T-helper 2 cell treated with Interferon-gamma antibody and Interleukin-4, amounts not matched to agents 5 μg/mL and 100 μg/mL, for 36 hours (primary cell): ENCODE results near the gene NLRP9.

Source experiments
- DNase-seq: peaks from one replicate; pipeline ENCODE4 v3.0.0; 2021; ENCODE audit warnings: low spot score
- H3K27ac Mint-ChIP-seq: one replicate; pipeline ENCODE4 v1.8.0; 2021; ENCODE audit warnings: mild to moderate bottlenecking, mixed read lengths
- H3K27me3 Mint-ChIP-seq: one replicate; pipeline ENCODE4 v1.8.0; 2021; ENCODE audit warnings: low read depth, mixed read lengths
- H3K36me3 Mint-ChIP-seq: one replicate; pipeline ENCODE4 v1.8.0; 2021; ENCODE audit warnings: low read depth, mixed read lengths
- H3K4me1 Mint-ChIP-seq: one replicate; pipeline ENCODE4 v1.8.0; 2021; ENCODE audit warnings: low read depth, mixed read lengths
- H3K4me3 Mint-ChIP-seq: one replicate; pipeline ENCODE4 v1.8.0; 2022; ENCODE audit warnings: mild to moderate bottlenecking, moderate library complexity, mixed read lengths
- H3K9me3 Mint-ChIP-seq: one replicate; pipeline ENCODE4 v1.8.0; 2021; ENCODE audit warnings: mixed read lengths

Gene NLRP9

GRCh38 chr19:55667958-55668357 lies 70.2 kb downstream of the NLRP9 start:
- Mint-ChIP-seq H3K27ac (no peak overlapping the region), H3K4me3 (no peak overlapping the region), H3K9me3 (no peaks in the 10 kb centered on the region), H3K36me3 (peaks cover 65% of the 10 kb centered on the region), H3K4me1 (no peaks in the 10 kb centered on the region), H3K27me3 (no peaks in the 10 kb centered on the region)
- no peak for DNase-seq

DNA sequence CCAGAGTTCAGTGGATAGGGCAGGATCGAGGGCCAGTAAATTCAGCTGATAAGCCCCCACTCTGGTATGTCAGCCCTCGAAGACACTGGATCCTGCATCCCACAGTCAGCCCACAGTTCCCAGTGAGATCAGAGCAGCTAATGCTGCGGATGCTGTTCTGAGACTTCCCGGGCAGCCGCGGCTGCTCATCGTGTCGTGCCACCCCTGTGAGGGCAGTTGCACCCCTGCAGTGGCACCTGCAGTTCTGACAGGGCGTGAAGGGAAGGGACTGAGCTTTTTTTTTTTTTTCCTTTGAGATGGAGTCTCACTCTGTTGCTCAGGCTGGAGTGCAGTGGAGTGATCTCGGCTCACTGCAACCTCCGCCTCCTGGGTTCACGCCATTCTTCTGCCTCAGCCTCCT lies 70.7 kb downstream of the NLRP9 start:
- Mint-ChIP-seq H3K27me3 (no peaks in the 10 kb centered on the region), H3K9me3 (no peaks in the 10 kb centered on the region), H3K4me3 (no peak overlapping the region), H3K36me3 (peaks cover 69% of the 10 kb centered on the region), H3K27ac (no peak overlapping the region), H3K4me1 (no peaks in the 10 kb centered on the region)
- DNase-seq, result no peak

DNA sequence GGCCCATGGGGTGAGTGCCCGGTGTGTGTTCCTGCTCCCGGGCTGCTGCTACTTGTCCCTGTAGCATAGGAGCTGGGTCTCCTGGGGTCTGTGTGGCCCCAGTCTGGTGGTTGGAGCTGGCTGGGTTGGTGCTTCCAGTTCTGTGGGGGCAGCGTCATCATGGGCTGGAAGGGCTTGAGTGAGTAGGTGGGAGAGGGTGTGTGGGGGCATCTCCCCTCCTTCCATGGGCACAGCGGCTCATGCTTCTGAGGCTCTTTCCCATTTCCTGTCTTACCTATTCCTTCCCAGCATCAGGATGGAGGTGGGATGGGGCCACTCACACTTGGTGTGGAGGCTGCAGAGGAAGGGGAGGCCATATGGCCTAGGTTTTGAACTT lies 71.2 kb downstream of the NLRP9 start:
- H3K9me3 Mint-ChIP-seq, result no peaks in the 10 kb centered on the region
- DNase-seq, result no peak
- peaks cover 68% of the 10 kb centered on the region for H3K36me3 Mint-ChIP-seq
- H3K4me1 Mint-ChIP-seq, result no peaks in the 10 kb centered on the region
- no peak overlapping the region for H3K4me3 Mint-ChIP-seq
- no peak overlapping the region for H3K27ac Mint-ChIP-seq
- H3K27me3 Mint-ChIP-seq, result no peaks in the 10 kb centered on the region

GRCh38 chr19:55666343-55667005 lies 71.7 kb downstream of the NLRP9 start:
- H3K36me3 Mint-ChIP-seq, result peaks cover 71% of the 10 kb centered on the region
- no peaks in the 10 kb centered on the region for H3K27me3 Mint-ChIP-seq
- no peaks in the 10 kb centered on the region for H3K9me3 Mint-ChIP-seq
- no peak for DNase-seq
- H3K4me3 Mint-ChIP-seq, result no peak overlapping the region
- no peak overlapping the region for H3K27ac Mint-ChIP-seq
- no peaks in the 10 kb centered on the region for H3K4me1 Mint-ChIP-seq

DNA sequence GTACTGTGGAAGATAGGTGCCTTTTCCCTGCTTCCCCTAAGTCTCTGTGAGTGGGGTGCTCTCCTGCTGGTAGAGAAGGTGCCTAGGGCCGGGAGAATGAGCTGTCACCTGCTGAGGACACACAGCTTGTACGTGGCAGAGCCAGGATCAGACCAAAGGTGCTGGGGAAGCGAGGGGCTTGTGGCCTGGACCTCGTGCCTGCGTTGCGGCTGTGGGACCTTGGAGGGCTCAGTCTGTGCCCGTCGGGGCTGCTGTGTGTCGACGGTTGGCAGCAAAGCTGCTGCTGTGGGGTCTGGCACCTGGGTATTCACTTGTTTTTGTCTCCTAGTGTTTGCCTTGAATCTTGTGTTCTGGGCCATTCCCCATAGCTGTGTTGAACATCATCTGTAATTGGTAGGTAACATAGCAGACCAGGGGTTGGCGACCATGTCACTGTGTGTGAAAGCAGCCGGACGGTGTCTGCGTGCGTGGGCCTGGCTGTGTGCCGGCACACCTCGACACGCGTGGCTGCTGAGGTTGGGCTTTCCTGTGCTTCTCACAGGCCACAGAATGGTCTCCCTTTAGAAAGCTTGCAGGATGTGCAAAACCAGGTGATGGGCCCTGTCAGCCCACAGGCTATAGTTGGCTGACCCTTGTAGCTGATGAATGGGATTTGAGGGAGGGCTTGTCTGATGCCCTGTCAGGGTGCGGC lies 74.2 kb downstream of the NLRP9 start:
- H3K4me1 Mint-ChIP-seq, result peaks cover 3% of the 10 kb centered on the region
- no peak overlapping the region for H3K4me3 Mint-ChIP-seq
- peaks cover 68% of the 10 kb centered on the region for H3K36me3 Mint-ChIP-seq
- no peak for DNase-seq
- H3K27me3 Mint-ChIP-seq, result no peaks in the 10 kb centered on the region
- no peak overlapping the region for H3K27ac Mint-ChIP-seq
- no peaks in the 10 kb centered on the region for H3K9me3 Mint-ChIP-seq

- Mint-ChIP-seq H3K27me3 (no peaks in the 10 kb centered on the region), H3K4me1 (peaks cover 14% of the 10 kb centered on the region), H3K36me3 (peaks cover 61% of the 10 kb centered on the region), H3K27ac (no peak overlapping the region), H3K4me3 (no peak overlapping the region), H3K9me3 (no peaks in the 10 kb centered on the region)
- DNase-seq, result no peak
Measured at GRCh38 chr19:55661826-55662225, 76.4 kb downstream of the NLRP9 start.

DNA sequence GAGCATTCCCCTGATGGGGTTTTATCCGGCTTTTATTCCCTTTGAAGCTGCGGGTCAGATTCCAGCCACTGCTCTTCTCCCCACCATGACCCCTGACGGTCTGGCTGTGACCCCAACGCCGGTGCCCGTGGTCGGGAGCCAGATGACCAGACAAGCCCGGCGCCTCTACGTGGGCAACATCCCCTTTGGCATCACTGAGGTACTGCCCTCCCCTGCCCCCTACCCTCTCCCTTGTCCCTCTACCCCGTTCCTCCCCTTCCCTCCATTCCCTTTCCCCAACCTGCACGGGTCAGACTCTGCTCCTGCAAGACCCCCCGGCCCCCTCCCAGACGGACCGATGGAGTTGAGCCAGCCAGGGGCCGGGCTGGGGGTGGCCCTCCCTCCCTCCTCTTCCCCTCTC lies 77.2 kb downstream of the NLRP9 start:
- Mint-ChIP-seq H3K27ac (no peak overlapping the region), H3K27me3 (no peaks in the 10 kb centered on the region), H3K4me1 (peaks cover 20% of the 10 kb centered on the region), H3K4me3 (no peak overlapping the region), H3K9me3 (no peaks in the 10 kb centered on the region), H3K36me3 (peaks cover 61% of the 10 kb centered on the region)
- no peak for DNase-seq

DNA sequence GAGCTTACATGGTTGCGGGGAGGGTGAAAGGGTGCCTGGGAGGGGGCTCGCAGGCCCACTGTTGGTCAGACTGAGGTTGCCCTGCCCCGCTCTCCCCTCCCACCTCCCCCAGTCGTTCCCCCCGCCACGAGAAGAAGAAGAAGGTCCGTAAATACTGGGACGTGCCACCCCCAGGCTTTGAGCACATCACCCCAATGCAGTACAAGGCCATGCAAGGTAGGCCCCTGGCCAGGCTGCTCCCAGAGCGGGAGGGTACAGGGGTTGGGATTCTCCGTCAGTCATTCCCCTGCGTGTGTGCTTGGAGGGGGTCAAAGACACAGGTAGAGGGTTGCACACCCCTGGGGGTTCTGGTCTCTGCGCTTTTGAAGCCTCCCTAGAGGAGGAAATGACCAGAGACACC lies 77.8 kb downstream of the NLRP9 start:
- no peak for DNase-seq
- Mint-ChIP-seq H3K9me3 (no peaks in the 10 kb centered on the region), H3K27me3 (no peaks in the 10 kb centered on the region), H3K4me1 (peaks cover 24% of the 10 kb centered on the region), H3K36me3 (peaks cover 65% of the 10 kb centered on the region), H3K27ac (no peak overlapping the region), H3K4me3 (no peak overlapping the region)

- DNase-seq, result no peak
- Mint-ChIP-seq H3K9me3 (no peaks in the 10 kb centered on the region), H3K27me3 (no peaks in the 10 kb centered on the region), H3K4me3 (no peak overlapping the region), H3K4me1 (peaks cover 24% of the 10 kb centered on the region), H3K36me3 (peaks cover 64% of the 10 kb centered on the region), H3K27ac (no peak overlapping the region)
Measured at GRCh38 chr19:55659822-55660221, 78.4 kb downstream of the NLRP9 start.

GRCh38 chr19:55658846-55659459 lies 79.2 kb downstream of the NLRP9 start:
- H3K36me3 Mint-ChIP-seq, result peaks cover 58% of the 10 kb centered on the region
- H3K9me3 Mint-ChIP-seq, result no peaks in the 10 kb centered on the region
- H3K4me3 Mint-ChIP-seq, result no peak overlapping the region
- no peak for DNase-seq
- H3K27me3 Mint-ChIP-seq, result no peaks in the 10 kb centered on the region
- peaks cover 24% of the 10 kb centered on the region for H3K4me1 Mint-ChIP-seq
- no peak overlapping the region for H3K27ac Mint-ChIP-seq
